ENCODE data around the gene VILL.
"Not testable (repeated sequence)": the region's sequence is repeated elsewhere in the genome, so short reads cannot be mapped to it uniquely, and the experiment has no call there.

The VILL gene

GRCh38 chr3:38046027-38046426 lies 55.4 kb downstream of the VILL start:
- no peak overlapping the region for H3K27ac ChIP-seq
- DNase-seq (ENCODE audit: low spot score): no peak
- POLR2A ChIA-PET (ENCODE audit: low non-redundant PET): no interaction called here
- CTCF ChIA-PET: no interaction called here
- TF ChIP-seq CTCF (conservative IDR thresholded peaks at IDR 0.05; ENCODE audit: low read depth): no peak

GRCh38 chr3:38046821-38047220 lies 56.2 kb downstream of the VILL start:
- ChIA-PET CTCF (no interaction called here), POLR2A (ENCODE audit: low non-redundant PET) (no interaction called here)
- TF ChIP-seq CTCF (conservative IDR thresholded peaks at IDR 0.05; ENCODE audit: low read depth): no peak
- H3K27ac ChIP-seq: no peak overlapping the region
- no peak for DNase-seq (ENCODE audit: low spot score)

- TF ChIP-seq CTCF (conservative IDR thresholded peaks at IDR 0.05; ENCODE audit: low read depth): no peak
- POLR2A ChIA-PET (ENCODE audit: low non-redundant PET): no interaction called here
- DNase-seq (ENCODE audit: low spot score): no peak
- CTCF ChIA-PET: interaction anchor here (0.7 kb wide), 1 partner anchor 70 kb away, joined by 3 read pairs; no protein-coding TSS in a partner anchor
- no peak overlapping the region for H3K27ac ChIP-seq
Observed at GRCh38 chr3:38047896-38048295, 57.3 kb downstream of the VILL start.

- POLR2A ChIA-PET (ENCODE audit: low non-redundant PET): no interaction called here
Observed at GRCh38 chr3:38049358-38050126, 59.0 kb downstream of the VILL start.

GRCh38 chr3:38051131-38051530 lies 60.5 kb downstream of the VILL start:
- POLR2A ChIA-PET (ENCODE audit: low non-redundant PET): no interaction called here
- no peak overlapping the region for H3K27ac ChIP-seq
- TF ChIP-seq CTCF (conservative IDR thresholded peaks at IDR 0.05; ENCODE audit: low read depth): no peak
- CTCF ChIA-PET: no interaction called here
- no peak for DNase-seq (ENCODE audit: low spot score)

More at GRCh38 chr3:38049358-38050126, 59.0 kb downstream of the VILL start:
- CTCF ChIA-PET: no interaction called here
- no peak overlapping the region for H3K27ac ChIP-seq
- no peak for TF ChIP-seq CTCF (conservative IDR thresholded peaks at IDR 0.05; ENCODE audit: low read depth)
- no peak for DNase-seq (ENCODE audit: low spot score)

- DNase-seq (ENCODE audit: low spot score); H3K27ac ChIP-seq; CTCF ChIA-PET; POLR2A ChIA-PET (ENCODE audit: low non-redundant PET): not testable (repeated sequence)
Observed at GRCh38 chr3:38053286-38053685, 62.7 kb downstream of the VILL start.

- DNase-seq (ENCODE audit: low spot score); POLR2A ChIA-PET (ENCODE audit: low non-redundant PET); H3K27ac ChIP-seq; CTCF ChIA-PET: not testable (repeated sequence)
Observed at GRCh38 chr3:38053813-38054498, 63.4 kb downstream of the VILL start.
